SH-SY5Y (cell line): ENCODE measurements around the gene PTPRA.

Experiments
- GATA2 ChIP-seq: IDR thresholded peaks from 2 replicates; pipeline ENCODE4 v1.6.1; 2011; ENCODE audit warnings: mild to moderate bottlenecking, low read depth, low read length
- GATA3 ChIP-seq: IDR thresholded peaks from 2 replicates; pipeline ENCODE4 v1.6.1; 2011; ENCODE audit warnings: low read depth, mild to moderate bottlenecking, low read length, moderate library complexity

- TF ChIP-seq GATA2 (no peak), GATA3 (no peak)
Measured at GRCh38 chr20:3021777-3022176, 148.5 kb downstream of the PTPRA start.
